Measurements from ENCODE around the gene ETV6.

DNA sequence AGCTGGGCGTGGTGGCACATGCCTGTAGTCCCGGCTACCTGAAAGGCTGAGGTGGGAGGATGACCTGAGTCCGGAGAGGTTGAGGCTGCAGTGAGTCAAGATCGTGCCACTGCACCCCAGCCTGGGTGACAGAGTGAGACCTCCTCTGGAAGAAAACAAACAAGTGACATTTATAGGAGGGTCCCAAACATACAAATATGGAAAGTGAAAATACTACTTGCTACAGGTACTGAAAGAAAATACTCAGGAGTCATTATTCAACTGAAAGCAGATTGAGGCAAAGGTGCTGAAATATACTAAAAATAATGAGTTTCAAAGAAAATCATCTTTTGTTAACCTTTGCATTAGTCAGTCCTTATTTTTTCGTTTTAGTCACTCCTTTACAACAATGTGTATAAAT is 53.5 kb downstream of the ETV6 start:
- TF ChIP-seq, protein P1, sequence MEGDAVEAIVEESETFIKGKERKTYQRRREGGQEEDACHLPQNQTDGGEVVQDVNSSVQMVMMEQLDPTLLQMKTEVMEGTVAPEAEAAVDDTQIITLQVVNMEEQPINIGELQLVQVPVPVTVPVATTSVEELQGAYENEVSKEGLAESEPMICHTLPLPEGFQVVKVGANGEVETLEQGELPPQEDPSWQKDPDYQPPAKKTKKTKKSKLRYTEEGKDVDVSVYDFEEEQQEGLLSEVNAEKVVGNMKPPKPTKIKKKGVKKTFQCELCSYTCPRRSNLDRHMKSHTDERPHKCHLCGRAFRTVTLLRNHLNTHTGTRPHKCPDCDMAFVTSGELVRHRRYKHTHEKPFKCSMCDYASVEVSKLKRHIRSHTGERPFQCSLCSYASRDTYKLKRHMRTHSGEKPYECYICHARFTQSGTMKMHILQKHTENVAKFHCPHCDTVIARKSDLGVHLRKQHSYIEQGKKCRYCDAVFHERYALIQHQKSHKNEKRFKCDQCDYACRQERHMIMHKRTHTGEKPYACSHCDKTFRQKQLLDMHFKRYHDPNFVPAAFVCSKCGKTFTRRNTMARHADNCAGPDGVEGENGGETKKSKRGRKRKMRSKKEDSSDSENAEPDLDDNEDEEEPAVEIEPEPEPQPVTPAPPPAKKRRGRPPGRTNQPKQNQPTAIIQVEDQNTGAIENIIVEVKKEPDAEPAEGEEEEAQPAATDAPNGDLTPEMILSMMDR (conservative IDR thresholded peaks at IDR 0.05 in 1 of 2, IDR thresholded peaks at IDR 0.05 in 1 of 2; ENCODE audit: extremely low read depth in 1 of 2, insufficient read depth in 1 of 2, low read depth in 1 of 2, low read length in 2 of 2), result no peak
- TF ChIP-seq EZH2 (IDR thresholded peaks at IDR 0.05; ENCODE audit: borderline replicate concordance, low read length), result no peak

Measured in mammary epithelial cell (primary cell).